Measurements from ENCODE around the gene PNPLA3. TPM values are rescaled to one million over a fixed set of nuclear protein-coding genes. Genes with fewer than 3 reads are reported as not detected.

Gene PNPLA3
- polyA plus RNA-seq, 1 of the 3 experiments (the other 2 are of a cell fraction) = 3.2 TPM

DNA sequence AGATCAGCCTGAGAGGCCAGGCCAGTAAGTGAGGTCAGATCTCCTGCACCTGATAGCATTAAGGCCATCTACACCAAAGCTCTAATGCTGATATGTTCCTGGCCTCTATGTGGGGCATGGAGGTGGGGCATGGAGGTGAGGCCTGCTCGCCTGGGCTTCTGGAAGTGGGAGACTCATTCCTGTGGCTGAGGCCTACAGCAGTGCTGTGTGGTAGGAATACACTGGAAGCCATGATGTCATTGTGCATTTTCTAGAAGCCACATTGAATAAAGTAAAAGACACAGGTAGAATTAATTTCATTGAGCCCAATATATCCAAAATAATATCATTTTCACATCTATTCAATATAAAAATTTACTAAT, 2.7 kb downstream of the PNPLA3 start:
- CTCF ChIA-PET = interaction anchor here (4.6 kb wide), 1 partner anchor 19 kb away, joined by 23 read pairs; no protein-coding TSS in a partner anchor
- H3K4me2 ChIP-seq = no peak overlapping the region
- WGBS (ENCODE audit: low lambda C conversion rate) = 86% methylated on average over 1 of the region's 1 CpG

DNA sequence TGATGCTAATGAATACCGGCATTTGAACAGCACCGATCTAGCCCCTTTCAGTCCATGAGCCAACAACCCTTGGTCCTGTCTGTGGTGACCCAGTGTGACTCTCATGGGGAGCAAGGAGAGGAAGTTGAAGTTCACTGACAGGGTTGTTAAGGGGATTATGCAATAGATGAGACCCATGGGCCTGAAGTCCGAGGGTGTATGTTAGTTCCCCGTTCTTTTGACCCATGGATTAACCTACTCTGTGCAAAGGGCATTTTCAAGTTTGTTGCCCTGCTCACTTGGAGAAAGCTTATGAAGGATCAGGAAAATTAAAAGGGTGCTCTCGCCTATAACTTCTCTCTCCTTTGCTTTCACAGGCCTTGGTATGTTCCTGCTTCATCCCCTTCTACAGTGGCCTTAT, 4.9 kb downstream of the PNPLA3 start:
- H3K36me3 ChIP-seq (replicated peaks in 1 of 2; ENCODE audit: control insufficient read depth in 1 of 2, insufficient read depth in 2 of 2, low read length in 1 of 2) = peaks cover 0 to 12% of the 10 kb centered on the region in 2 experiments
- no peak overlapping the region for H3K9ac ChIP-seq
- ChIA-PET POLR2A (no interaction called here), CTCF (interaction anchor here (0.9 to 4.6 kb wide), 4 partner anchors 8 to 698 kb away, joined by 3 to 23 read pairs (median 5); no protein-coding TSS in a partner anchor)
- no peaks in the 10 kb centered on the region for H3K9me3 ChIP-seq
- no peak overlapping the region for H3K4me3 ChIP-seq (ENCODE audit: low read depth in 2 of 2, low read length in 1 of 2)
- WGBS (ENCODE audit: low lambda C conversion rate) = 82% methylated on average over 3 of the region's 5 CpGs
- no peaks in the 10 kb centered on the region for H3F3A ChIP-seq (replicated peaks; ENCODE audit: insufficient read depth)
- no peaks in the 10 kb centered on the region for H3K79me2 ChIP-seq (ENCODE audit: insufficient read depth)
- H4K20me1 ChIP-seq (ENCODE audit: insufficient read depth) = no peaks in the 10 kb centered on the region
- H3K4me2 ChIP-seq = no peak overlapping the region
- H3K27ac ChIP-seq (ENCODE audit: low read depth in 2 of 2, low read length in 1 of 2) = no peak overlapping the region
- H3K9me2 ChIP-seq = no peaks in the 10 kb centered on the region
- no peak overlapping the region for H2AFZ ChIP-seq (ENCODE audit: low read depth)
- H3K4me1 ChIP-seq (ENCODE audit: control insufficient read depth in 1 of 2, insufficient read depth in 2 of 2, low read depth in 1 of 2, low read length in 1 of 2) = no peaks in the 10 kb centered on the region; a peak in 1 of 4 replicates
- DNase-seq = no peak
- no peaks in the 10 kb centered on the region for H3K27me3 ChIP-seq (ENCODE audit: insufficient read depth)
- TF ChIP-seq SIN3A (IDR thresholded peaks at IDR 0.05; ENCODE audit: borderline replicate concordance, low read depth, low read length) = no peak
- TF ChIP-seq, protein P1, sequence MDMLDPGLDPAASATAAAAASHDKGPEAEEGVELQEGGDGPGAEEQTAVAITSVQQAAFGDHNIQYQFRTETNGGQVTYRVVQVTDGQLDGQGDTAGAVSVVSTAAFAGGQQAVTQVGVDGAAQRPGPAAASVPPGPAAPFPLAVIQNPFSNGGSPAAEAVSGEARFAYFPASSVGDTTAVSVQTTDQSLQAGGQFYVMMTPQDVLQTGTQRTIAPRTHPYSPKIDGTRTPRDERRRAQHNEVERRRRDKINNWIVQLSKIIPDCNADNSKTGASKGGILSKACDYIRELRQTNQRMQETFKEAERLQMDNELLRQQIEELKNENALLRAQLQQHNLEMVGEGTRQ (IDR thresholded peaks at IDR 0.05; ENCODE audit: borderline replicate concordance, low read depth, low read length) = no peak
- TF ChIP-seq YY1 (IDR thresholded peaks at IDR 0.05; ENCODE audit: low read depth) = no peak
- TF ChIP-seq, protein P2, sequence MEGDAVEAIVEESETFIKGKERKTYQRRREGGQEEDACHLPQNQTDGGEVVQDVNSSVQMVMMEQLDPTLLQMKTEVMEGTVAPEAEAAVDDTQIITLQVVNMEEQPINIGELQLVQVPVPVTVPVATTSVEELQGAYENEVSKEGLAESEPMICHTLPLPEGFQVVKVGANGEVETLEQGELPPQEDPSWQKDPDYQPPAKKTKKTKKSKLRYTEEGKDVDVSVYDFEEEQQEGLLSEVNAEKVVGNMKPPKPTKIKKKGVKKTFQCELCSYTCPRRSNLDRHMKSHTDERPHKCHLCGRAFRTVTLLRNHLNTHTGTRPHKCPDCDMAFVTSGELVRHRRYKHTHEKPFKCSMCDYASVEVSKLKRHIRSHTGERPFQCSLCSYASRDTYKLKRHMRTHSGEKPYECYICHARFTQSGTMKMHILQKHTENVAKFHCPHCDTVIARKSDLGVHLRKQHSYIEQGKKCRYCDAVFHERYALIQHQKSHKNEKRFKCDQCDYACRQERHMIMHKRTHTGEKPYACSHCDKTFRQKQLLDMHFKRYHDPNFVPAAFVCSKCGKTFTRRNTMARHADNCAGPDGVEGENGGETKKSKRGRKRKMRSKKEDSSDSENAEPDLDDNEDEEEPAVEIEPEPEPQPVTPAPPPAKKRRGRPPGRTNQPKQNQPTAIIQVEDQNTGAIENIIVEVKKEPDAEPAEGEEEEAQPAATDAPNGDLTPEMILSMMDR (IDR thresholded peaks at IDR 0.05) = no peak
- no peak for TF ChIP-seq EP300 (IDR thresholded peaks at IDR 0.05; ENCODE audit: borderline replicate concordance in 1 of 2, low read depth in 1 of 2, low read length in 1 of 2)
- TF ChIP-seq TAF1 (IDR thresholded peaks at IDR 0.05; ENCODE audit: borderline replicate concordance, low read depth, low read length) = no peak

More for the DNA sequence above, 2.7 kb downstream of the PNPLA3 start:
- no peaks in the 10 kb centered on the region for H3K79me2 ChIP-seq (ENCODE audit: insufficient read depth)
- no peaks in the 10 kb centered on the region for H3K9me2 ChIP-seq
- POLR2A ChIA-PET = no interaction called here
- no peak overlapping the region for H2AFZ ChIP-seq (ENCODE audit: low read depth)
- H3K27ac ChIP-seq (ENCODE audit: low read depth in 2 of 2, low read length in 1 of 2) = no peak overlapping the region
- H3K9ac ChIP-seq = no peak overlapping the region
- no peak for DNase-seq
- H3K9me3 ChIP-seq = no peaks in the 10 kb centered on the region
- no peaks in the 10 kb centered on the region for H3K27me3 ChIP-seq (ENCODE audit: insufficient read depth)
- TF ChIP-seq JUND (IDR thresholded peaks at IDR 0.05) (no peak), MXI1 (IDR thresholded peaks at IDR 0.05; ENCODE audit: low read depth, low read length) (no peak), NFIC (IDR thresholded peaks at IDR 0.05; ENCODE audit: borderline replicate concordance) (no peak), GATA2 (CRISPR knock-in tag; IDR thresholded peaks at IDR 0.05) (no peak), RAD21 (IDR thresholded peaks at IDR 0.05; ENCODE audit: low read length) (no peak), NRF1 (IDR thresholded peaks at IDR 0.05; ENCODE audit: low read depth, low read length) (no peak), FOXM1 (IDR thresholded peaks at IDR 0.05; ENCODE audit: low read depth) (no peak), GABPA (IDR thresholded peaks at IDR 0.05; ENCODE audit: low read depth) (no peak), CHD2 (IDR thresholded peaks at IDR 0.05; ENCODE audit: low read length, partially characterized antibody) (no peak), MEF2A (IDR thresholded peaks at IDR 0.05; ENCODE audit: borderline replicate concordance, low read depth) (no peak), EZH2phosphoT487 (IDR thresholded peaks at IDR 0.05; ENCODE audit: borderline replicate concordance, low read depth) (no peak), SIN3A (IDR thresholded peaks at IDR 0.05; ENCODE audit: borderline replicate concordance, low read depth, low read length) (no peak)
- TF ChIP-seq, protein P3, sequence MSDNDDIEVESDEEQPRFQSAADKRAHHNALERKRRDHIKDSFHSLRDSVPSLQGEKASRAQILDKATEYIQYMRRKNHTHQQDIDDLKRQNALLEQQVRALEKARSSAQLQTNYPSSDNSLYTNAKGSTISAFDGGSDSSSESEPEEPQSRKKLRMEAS (IDR thresholded peaks at IDR 0.05; ENCODE audit: low read depth) = no peak
- TF ChIP-seq, protein P4, sequence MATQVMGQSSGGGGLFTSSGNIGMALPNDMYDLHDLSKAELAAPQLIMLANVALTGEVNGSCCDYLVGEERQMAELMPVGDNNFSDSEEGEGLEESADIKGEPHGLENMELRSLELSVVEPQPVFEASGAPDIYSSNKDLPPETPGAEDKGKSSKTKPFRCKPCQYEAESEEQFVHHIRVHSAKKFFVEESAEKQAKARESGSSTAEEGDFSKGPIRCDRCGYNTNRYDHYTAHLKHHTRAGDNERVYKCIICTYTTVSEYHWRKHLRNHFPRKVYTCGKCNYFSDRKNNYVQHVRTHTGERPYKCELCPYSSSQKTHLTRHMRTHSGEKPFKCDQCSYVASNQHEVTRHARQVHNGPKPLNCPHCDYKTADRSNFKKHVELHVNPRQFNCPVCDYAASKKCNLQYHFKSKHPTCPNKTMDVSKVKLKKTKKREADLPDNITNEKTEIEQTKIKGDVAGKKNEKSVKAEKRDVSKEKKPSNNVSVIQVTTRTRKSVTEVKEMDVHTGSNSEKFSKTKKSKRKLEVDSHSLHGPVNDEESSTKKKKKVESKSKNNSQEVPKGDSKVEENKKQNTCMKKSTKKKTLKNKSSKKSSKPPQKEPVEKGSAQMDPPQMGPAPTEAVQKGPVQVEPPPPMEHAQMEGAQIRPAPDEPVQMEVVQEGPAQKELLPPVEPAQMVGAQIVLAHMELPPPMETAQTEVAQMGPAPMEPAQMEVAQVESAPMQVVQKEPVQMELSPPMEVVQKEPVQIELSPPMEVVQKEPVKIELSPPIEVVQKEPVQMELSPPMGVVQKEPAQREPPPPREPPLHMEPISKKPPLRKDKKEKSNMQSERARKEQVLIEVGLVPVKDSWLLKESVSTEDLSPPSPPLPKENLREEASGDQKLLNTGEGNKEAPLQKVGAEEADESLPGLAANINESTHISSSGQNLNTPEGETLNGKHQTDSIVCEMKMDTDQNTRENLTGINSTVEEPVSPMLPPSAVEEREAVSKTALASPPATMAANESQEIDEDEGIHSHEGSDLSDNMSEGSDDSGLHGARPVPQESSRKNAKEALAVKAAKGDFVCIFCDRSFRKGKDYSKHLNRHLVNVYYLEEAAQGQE (IDR thresholded peaks at IDR 0.05; ENCODE audit: low read depth, low read length) = no peak
- TF ChIP-seq, protein P5, sequence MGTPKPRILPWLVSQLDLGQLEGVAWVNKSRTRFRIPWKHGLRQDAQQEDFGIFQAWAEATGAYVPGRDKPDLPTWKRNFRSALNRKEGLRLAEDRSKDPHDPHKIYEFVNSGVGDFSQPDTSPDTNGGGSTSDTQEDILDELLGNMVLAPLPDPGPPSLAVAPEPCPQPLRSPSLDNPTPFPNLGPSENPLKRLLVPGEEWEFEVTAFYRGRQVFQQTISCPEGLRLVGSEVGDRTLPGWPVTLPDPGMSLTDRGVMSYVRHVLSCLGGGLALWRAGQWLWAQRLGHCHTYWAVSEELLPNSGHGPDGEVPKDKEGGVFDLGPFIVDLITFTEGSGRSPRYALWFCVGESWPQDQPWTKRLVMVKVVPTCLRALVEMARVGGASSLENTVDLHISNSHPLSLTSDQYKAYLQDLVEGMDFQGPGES (IDR thresholded peaks at IDR 0.05; ENCODE audit: low read depth, low read length) = no peak
- H3K4me1 ChIP-seq (ENCODE audit: control insufficient read depth in 1 of 2, insufficient read depth in 2 of 2, low read depth in 1 of 2, low read length in 1 of 2) = peaks cover 12 to 15% of the 10 kb centered on the region in 2 experiments; a peak in 3 of 4 replicates
- no peaks in the 10 kb centered on the region for H4K20me1 ChIP-seq (ENCODE audit: insufficient read depth)
- H3K4me3 ChIP-seq (ENCODE audit: low read depth in 2 of 2, low read length in 1 of 2) = no peak overlapping the region
- H3F3A ChIP-seq (replicated peaks; ENCODE audit: insufficient read depth) = no peaks in the 10 kb centered on the region
- peaks cover 0 to 4% of the 10 kb centered on the region in 2 experiments for H3K36me3 ChIP-seq (replicated peaks in 1 of 2; ENCODE audit: control insufficient read depth in 1 of 2, insufficient read depth in 2 of 2, low read length in 1 of 2)

Data from SK-N-SH (cell line).